Upper lobe of left lung (tissue), 6 donors: ENCODE measurements around the gene DDX31. TPM values are rescaled to one million over a fixed set of nuclear protein-coding genes. Genes with fewer than 3 reads are reported as not detected.
"Not testable (repeated sequence)": the region's sequence is repeated elsewhere in the genome, so short reads cannot be mapped to it uniquely, and the experiment has no call there.

Experiments used
- ATAC-seq, 2 donors: fragments of 200-7000 bp; cut with Tn5 transposase; one replicate each; pipeline ENCODE4 v1.9.1; 2022; ENCODE audit warnings: mild to moderate bottlenecking in 2 of 2, moderate library complexity in 2 of 2; ENCODE audit not compliant: low FRiP score in 2 of 2
- DNase-seq, 2 donors: peaks; one replicate each; pipeline ENCODE4 v3.0.0-alpha.2; 2019 to 2020
- H3K27ac ChIP-seq, 4 donors: fragments of 200-600 bp; sonication (generic); one replicate each; pipeline ENCODE4 v1.5.1; 2016 to 2019
- H3K27me3 ChIP-seq, 4 donors: fragments of 200-600 bp; sonication (generic); one replicate each; pipeline ENCODE4 v1.5.1; 2017 to 2019
- H3K36me3 ChIP-seq, 4 donors: fragments of 200-600 bp; sonication (generic); one replicate each; pipeline ENCODE4 v1.5.1; 2016 to 2019
- H3K4me1 ChIP-seq, 4 donors: fragments of 200-600 bp; sonication (generic); one replicate each; pipeline ENCODE4 v1.5.1; 2018 to 2019
- H3K4me3 ChIP-seq, 4 donors: fragments of 200-600 bp; sonication (generic); one replicate each; pipeline ENCODE4 v1.5.1; 2017 to 2019; ENCODE audit warnings: mild to moderate bottlenecking in 2 of 4, moderate library complexity in 1 of 4
- H3K9me3 ChIP-seq, 4 donors: fragments of 200-600 bp; sonication (generic); one replicate each; pipeline ENCODE4 v1.5.1; 2018 to 2019
- EP300 ChIP-seq, 4 donors: sonication (generic); formaldehyde crosslinking; IDR thresholded peaks; one replicate each; pipeline ENCODE4 v1.5.1; 2017; ENCODE audit warnings: antibody characterized with exemption in 4 of 4, control low read depth in 2 of 4
- POLR2A ChIP-seq, 4 donors: fragments of 450-650 bp; IDR thresholded peaks; one replicate each; pipeline ENCODE4 v1.5.1; 2016 to 2017; ENCODE audit warnings: antibody characterized with exemption in 4 of 4, mild to moderate bottlenecking in 2 of 4
- POLR2AphosphoS5 ChIP-seq, 2 donors: sonication (generic); formaldehyde crosslinking; IDR thresholded peaks; one replicate each; pipeline ENCODE4 v1.5.1; 2017; ENCODE audit warnings: antibody characterized with exemption in 2 of 2
- WGBS, 2 donors: methylation state at CpG; one replicate each; pipeline ENCODE4 v1.1.5; 2017 to 2018; 5-methylcytosine and 5-hydroxymethylcytosine counted together
- total RNA-seq, 6 donors: library from RNA; depleted of rRNA in 4 of 6; stranded (reverse); fragments of >200 nt in 4 of 6; gene quantifications; one replicate each; pipeline versions ENCODE4 v1.1.0 to v1.2.1, GENCODE V29; 2016 to 2021
- TF ChIP-seq, protein P1 (sequence below), 6 experiments: fragments of 450-650 bp in 4 of 6; fragments of 200-600 bp in 2 of 6; sonication (generic) in 2 of 6; IDR thresholded peaks; one replicate each; pipeline ENCODE4 v1.5.1; 2016 to 2019; ENCODE audit warnings: antibody characterized with exemption in 6 of 6
- donor health status: DM: no; HTN: no; CAD: no; lungs with moderate emphysema.
- donor health status: DM: no; HTN: yes; CAD: no; lungs with severe emphysema.

The DDX31 gene
- total RNA-seq, 6 donors from 2014 or later, result 13.5 to 22.1 (median 18.8) TPM

DNA sequence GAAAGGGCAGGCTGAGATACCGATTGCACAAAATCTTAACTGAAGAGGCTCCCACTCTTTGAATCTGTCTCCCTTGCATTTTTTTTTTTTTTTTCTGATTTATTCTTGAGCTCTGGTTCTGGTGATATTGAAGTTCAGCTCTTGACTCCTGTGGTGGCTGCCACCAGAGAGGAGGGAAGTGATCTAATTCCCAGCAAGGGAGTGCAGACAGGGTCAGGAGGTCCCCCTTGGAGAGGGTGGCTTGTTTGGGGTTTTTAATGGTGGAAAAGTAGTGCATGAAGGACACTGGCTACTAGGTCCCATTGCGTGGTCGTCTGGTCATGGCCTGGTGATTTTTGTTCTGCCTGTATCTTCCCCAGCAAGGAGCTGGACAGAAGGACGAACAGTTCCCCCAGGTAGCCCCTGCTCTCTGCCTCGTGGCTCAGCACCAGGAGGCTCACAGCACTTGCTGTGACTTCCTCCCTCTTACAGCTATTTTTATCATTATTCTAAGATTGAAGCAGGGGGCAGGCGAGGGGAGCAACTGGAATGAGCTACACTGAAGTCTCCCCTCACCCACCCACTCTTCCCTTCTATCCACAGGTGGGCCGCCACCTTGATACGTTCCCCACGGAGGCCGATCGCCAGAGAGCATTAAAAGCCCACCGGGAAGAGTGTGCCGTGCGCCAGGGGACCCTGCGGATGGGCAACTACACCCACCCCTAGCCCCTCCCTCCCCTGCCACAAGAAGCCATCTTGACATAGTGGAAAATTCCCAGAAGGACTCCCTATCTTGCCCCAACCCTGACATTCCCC lies 97.8 kb downstream of the DDX31 start:
- H3K27me3 ChIP-seq, result no peaks in the 10 kb centered on the region

GRCh38 chr9:132568787-132569186 lies 101.0 kb downstream of the DDX31 start:
- not testable (repeated sequence) for H3K36me3 ChIP-seq, H3K27me3 ChIP-seq, ATAC-seq, H3K9me3 ChIP-seq, DNase-seq, H3K27ac ChIP-seq, H3K4me3 ChIP-seq, H3K4me1 ChIP-seq
- 84 to 86% methylated on average over 2 of the region's 2 CpGs for WGBS, 2 donors

More for the DNA sequence above, 97.8 kb downstream of the DDX31 start:
- no peak for DNase-seq
- 74 to 80% methylated on average over 15 of the region's 15 CpGs for WGBS, 2 donors
- Histone ChIP-seq H3K36me3 (no peaks in the 10 kb centered on the region), H3K4me1 (no peaks in the 10 kb centered on the region), H3K27ac (no peak overlapping the region), H3K4me3 (no peak overlapping the region), H3K9me3 (no peaks in the 10 kb centered on the region)
- ATAC-seq, result no peak
- TF ChIP-seq, protein P1, sequence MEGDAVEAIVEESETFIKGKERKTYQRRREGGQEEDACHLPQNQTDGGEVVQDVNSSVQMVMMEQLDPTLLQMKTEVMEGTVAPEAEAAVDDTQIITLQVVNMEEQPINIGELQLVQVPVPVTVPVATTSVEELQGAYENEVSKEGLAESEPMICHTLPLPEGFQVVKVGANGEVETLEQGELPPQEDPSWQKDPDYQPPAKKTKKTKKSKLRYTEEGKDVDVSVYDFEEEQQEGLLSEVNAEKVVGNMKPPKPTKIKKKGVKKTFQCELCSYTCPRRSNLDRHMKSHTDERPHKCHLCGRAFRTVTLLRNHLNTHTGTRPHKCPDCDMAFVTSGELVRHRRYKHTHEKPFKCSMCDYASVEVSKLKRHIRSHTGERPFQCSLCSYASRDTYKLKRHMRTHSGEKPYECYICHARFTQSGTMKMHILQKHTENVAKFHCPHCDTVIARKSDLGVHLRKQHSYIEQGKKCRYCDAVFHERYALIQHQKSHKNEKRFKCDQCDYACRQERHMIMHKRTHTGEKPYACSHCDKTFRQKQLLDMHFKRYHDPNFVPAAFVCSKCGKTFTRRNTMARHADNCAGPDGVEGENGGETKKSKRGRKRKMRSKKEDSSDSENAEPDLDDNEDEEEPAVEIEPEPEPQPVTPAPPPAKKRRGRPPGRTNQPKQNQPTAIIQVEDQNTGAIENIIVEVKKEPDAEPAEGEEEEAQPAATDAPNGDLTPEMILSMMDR (IDR thresholded peaks at IDR 0.05), result no peak
- TF ChIP-seq POLR2AphosphoS5 (IDR thresholded peaks at IDR 0.05) (no peak), EP300 (IDR thresholded peaks at IDR 0.05) (no peak), POLR2A (IDR thresholded peaks at IDR 0.05) (no peak)

DNA sequence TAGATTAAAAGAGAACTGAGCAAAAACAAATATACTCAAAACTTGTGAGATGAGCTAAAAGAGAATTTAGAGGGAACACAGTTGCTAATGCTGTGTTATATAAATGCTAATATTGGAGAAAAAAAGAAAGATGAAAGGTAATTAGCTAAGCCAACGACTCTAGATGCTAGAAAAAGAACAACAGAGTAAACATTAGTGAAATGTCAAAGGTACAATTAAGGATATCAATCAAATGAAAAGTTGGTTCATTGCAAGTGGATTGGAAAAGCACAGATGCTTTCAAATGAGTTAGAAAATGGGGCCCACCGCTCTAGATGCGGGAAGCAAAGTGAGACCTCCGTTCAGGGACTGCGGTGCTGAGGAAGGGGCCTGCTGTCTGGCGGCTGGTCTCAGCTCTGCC lies 105.3 kb downstream of the DDX31 start:
- DNase-seq (no peak), ATAC-seq (no peak)
- WGBS, 2 donors, result 73 to 82% methylated on average over 6 of the region's 6 CpGs
- no peak overlapping the region for H3K27ac ChIP-seq
- no peaks in the 10 kb centered on the region for H3K4me1 ChIP-seq
- H3K36me3 ChIP-seq, result no peaks in the 10 kb centered on the region
- TF ChIP-seq EP300 (IDR thresholded peaks at IDR 0.05) (no peak), POLR2AphosphoS5 (IDR thresholded peaks at IDR 0.05) (no peak), POLR2A (IDR thresholded peaks at IDR 0.05) (no peak)
- TF ChIP-seq, protein P1 (IDR thresholded peaks at IDR 0.05), result no peak
- no peaks in the 10 kb centered on the region for H3K27me3 ChIP-seq
- H3K4me3 ChIP-seq, result no peak overlapping the region
- H3K9me3 ChIP-seq, result no peaks in the 10 kb centered on the region

DNA sequence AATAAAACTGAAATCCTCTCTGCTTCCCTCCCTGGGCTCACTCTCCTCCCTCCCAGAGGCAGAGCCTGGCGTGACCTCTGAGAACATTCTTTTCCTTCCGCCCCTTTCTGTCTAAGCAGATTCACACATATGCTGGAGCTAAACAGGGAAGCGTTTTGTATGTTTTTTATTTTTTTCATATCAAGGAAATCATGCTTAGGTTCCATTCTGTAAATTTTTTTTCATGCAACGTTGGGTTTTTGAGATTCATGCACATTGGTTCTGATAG lies 107.5 kb downstream of the DDX31 start:
- 33 to 37% methylated on average over 4 of the region's 4 CpGs for WGBS, 2 donors
- TF ChIP-seq, protein P1 (IDR thresholded peaks at IDR 0.05), result no peak
- TF ChIP-seq POLR2A (IDR thresholded peaks at IDR 0.05) (no peak), EP300 (IDR thresholded peaks at IDR 0.05) (no peak), POLR2AphosphoS5 (IDR thresholded peaks at IDR 0.05) (no peak)
- Histone ChIP-seq H3K27me3 (no peaks in the 10 kb centered on the region), H3K36me3 (no peaks in the 10 kb centered on the region), H3K4me3 (no peak overlapping the region), H3K9me3 (no peaks in the 10 kb centered on the region), H3K4me1 (no peaks in the 10 kb centered on the region), H3K27ac (no peak overlapping the region)
- no peak for DNase-seq
- ATAC-seq, result no peak

- ATAC-seq (no peak), DNase-seq (no peak)
- H3K27ac ChIP-seq, result no peak overlapping the region
- WGBS, 2 donors, result 31 to 40% methylated on average over 11 to 14 of the region's 14 CpGs
- H3K9me3 ChIP-seq, result no peaks in the 10 kb centered on the region
- no peaks in the 10 kb centered on the region for H3K36me3 ChIP-seq
- H3K4me1 ChIP-seq, result no peaks in the 10 kb centered on the region
- H3K27me3 ChIP-seq, result no peaks in the 10 kb centered on the region
- H3K4me3 ChIP-seq, result no peak overlapping the region
- TF ChIP-seq EP300 (IDR thresholded peaks at IDR 0.05) (no peak), POLR2A (IDR thresholded peaks at IDR 0.05) (no peak), POLR2AphosphoS5 (IDR thresholded peaks at IDR 0.05) (no peak)
- TF ChIP-seq, protein P1 (IDR thresholded peaks at IDR 0.05), result no peak
These were observed 109.1 kb downstream of the DDX31 start for GRCh38 chr9:132560616-132561202.
